NCI-H187 treated with DMSO at 0.1 percent for 48 hours (cell line): ENCODE measurements around the gene ABHD16A.

Experiments used
- DNase-seq: peaks from one replicate; lab custom pipeline; 2025; lab: John Stamatoyannopoulos, UW

The ABHD16A gene

DNA sequence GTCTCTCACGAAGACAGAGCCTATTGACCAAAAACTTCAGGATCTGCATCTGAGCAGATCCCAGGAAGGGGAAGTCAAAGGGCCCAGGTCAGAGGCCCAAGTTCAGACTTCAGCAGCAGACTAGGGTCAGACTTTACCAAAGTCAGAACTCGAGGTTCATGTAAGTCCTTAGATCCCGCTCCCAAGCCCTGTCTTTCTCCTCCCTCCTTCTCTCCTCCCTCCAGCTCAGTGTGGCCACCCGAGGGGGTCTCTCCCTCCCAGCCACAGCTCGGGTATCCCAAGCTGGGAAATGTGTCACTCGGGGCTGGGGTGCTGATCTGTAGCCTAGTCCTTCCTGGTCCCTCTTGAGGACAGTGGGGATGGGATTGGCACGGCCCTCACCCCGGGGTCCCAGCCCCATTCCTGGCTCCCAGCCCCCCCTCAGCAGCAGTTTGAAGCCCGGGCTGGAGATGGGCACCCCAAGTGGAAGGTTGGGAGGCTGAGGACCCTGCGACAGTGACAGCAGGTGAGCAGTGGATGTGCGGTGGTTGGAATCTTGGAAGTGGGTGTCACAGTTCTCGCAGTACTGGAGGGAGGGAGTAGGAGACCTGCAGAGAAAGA, 40.9 kb downstream of the ABHD16A start:
- DNase-seq = no peak

DNA sequence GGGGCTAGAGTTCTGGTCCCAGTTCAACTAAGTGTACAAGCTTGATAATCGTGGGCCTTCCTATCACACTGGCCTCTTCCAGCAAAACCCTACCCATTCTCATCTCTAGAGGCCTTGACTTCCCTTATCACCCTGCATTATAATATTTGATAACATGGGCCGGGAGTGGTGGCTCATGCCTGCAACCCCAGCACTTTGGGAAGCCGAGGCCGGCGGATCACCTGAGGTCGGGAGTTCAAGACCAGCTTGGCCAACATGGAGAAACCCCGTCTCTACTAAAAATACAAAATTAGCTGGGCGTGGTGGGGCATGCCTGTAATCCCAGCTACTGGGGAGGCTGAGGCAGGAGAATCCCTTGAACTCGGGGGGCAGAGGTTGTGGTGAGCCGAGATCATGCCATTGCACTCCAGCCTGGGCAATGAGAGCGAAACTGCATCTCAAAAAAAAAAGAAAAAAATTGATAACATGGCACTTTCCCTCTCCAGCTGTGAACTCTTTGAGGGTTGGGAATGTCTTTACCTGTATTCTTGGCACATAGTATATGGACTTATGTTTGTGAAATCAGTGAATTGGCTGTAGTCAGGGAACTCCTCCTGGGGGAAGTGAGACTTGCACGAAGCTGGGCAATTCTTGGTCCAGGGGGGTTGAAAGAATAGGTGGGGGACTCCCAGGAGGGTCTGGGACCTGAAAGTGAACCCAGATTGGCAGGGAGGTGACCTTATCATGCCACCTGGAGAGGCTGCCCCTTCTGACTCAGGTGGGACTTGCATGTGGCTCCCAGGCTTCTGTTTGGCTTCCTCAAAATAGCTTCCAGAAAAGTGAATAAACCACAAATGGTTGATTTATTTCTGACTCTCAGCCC, 41.6 kb downstream of the ABHD16A start:
- DNase-seq = no peak

DNA sequence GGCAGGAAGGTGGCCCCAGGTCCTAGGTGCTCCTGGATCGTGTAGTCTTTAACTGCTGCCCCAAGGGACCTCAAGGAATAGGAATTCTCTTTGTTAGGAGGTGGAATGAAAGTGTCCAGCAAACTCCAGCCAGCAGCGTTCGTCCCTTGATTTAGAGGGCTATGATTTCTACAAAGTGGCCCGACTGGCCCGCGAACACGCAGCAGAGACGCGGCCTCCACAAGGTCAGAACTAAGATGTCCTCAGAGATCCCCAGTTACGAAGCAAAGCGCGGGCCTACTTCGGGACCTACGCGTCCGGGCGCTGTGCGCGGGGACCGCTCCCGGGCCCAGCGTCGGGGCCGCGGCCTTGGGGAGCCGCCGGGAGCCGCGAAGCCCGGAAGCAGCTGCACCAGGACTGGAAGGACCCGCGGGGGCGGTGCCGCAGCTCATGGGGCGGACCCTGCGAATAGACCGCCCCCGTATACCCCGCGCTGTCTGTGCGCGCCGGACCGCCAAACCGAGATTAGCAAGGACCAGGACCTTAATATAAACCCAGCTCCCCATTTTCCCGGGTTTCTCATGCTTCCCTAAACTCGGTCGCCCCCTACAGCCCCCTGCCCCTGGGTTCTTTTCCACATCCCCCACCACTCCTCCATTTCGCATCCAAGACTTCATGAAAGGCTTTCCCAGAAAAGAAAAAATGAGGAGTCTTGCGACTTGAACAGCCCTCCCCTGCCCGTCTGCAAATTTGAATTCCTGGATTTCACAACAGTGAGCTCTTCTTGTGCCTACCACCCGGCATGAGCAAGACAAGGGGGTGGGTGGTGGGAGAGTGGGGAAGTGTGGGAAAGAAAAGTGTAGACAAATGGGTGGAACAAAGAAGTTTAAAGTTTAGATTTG, 42.5 kb downstream of the ABHD16A start, which contains the start of gene C6orf47:
C6orf47 (minus strand) TSS at position 398 of the 881 bp plus-strand sequence. CDS start 831 bp downstream, outside the sequence.
- DNase-seq = peak; percentile 12

DNA sequence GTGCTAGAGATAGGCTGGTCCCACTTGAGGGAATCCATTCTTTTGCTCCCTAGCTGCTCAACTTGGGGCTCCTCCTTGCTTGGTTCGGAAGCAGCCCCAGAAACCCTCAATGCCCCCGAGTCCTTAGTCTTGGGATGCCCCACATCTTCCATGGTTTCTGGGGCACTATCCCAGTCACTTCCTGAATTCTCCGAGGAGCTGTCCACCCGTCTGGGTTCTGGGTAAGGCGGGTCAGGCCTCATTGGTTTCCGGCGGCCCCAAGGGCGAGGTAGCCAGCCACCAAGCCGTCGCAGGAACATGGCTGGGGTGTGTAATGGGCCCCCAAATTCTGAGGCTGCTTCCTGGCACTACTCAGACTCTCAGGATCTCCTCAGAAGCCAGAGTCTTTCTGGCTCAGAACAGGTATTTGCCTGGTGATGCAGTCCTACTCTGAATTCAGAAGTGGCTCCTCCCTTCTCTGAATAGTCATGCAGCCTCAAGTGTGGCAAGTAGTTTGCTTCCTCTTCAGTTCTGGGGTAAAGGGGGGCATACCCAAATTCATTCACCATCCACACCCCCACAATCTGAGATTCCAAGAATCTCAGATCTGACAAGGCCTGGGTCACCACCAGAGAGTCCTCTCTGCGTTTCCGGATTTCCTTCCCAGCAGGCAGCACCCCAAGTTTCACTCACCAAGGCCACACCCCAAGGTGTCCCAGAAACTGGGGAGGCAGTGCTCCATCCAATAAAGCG, 43.3 kb downstream of the ABHD16A start:
- no peak for DNase-seq

DNA sequence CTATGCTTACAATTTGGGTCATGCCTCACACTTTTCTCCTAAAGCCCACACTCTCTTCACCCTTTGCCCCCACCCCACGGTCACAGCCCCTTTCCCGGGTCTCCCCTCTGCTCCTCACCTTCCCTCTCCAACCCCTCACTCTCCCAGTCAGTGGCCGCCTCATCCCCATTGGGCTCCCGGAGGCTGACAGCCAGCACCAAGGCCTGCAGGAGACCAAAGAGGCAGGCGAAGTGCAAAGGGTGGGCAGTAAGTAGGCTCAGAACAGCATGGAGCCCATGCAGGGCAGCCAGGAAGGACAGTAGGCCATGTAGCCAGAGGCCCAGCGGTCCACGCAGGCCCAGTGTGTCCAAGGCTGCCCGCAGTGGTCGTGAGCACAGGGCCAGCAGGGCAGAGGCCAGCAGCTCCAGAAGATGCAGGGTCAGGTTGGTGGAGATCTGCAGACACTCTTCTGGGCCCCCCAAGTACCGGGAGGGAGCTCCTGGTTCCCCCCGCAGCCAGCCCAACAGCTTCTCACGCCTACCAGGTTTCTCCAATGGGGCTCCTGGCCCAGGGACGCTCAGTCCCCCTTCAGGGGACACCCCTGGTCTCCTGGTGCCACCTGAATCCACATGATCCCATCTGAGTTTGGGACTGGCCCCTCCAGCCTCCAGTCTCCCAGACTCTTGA, 44.0 kb downstream of the ABHD16A start:
- no peak for DNase-seq

DNA sequence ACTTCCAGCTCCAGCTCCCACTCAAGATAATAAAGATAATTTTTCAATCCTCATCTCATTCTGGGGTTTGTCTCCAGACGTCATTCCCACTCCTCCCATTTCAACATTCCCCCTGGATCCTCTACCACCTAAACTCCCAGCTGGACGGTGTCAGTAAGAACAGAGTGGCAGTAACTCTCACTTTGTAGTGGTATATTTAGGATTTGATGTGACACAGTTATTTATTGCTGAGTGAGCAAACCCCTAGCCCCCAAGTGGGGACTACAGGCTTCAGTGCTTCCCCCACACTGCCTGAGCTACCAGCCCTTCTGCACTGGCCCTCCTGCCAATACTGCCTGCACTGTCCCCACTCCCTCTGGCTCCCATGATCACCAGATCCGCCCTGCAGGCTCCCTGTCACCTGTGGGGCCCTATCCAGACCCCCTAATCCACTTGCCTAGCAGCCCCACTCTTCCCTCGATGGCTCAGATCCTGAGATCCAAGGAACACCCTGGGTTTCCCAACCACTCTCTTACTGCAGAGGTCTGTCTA, 44.9 kb downstream of the ABHD16A start:
- no peak for DNase-seq

DNA sequence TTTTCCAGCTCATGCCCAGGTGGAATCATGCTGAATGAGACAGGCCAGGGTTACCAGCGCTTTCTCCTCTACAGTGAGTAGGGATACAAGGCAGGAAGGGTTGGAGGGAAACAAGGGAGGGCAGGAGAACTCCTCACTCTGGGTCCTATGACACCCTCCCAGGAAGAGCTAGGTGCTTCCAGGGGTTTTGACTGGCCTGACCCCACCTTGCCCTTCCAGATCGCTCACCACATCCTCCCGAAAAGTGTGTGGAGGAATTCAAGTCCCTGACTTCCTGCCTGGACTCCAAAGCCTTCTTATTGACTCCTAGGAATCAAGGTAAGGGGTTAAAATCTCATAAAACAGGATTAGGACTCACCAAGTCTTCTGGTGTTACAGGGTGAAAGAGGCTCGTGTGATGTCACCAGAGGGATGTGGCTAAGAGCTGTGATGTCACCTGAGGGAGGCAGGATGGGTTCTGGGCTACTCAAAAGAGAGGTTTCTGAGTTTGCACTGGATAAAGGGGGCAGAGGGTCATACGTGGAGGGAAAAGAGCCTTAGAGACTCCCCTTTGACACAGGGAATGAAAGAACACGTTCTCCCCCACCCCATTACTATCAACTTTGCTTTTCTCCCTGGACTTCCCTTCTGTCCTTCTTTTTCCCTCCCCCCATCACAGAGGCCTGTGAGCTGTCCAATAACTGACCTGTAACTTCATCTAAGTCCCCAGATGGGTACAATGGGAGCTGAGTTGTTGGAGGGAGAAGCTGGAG, 45.5 kb downstream of the ABHD16A start:
- DNase-seq = no peak

DNA sequence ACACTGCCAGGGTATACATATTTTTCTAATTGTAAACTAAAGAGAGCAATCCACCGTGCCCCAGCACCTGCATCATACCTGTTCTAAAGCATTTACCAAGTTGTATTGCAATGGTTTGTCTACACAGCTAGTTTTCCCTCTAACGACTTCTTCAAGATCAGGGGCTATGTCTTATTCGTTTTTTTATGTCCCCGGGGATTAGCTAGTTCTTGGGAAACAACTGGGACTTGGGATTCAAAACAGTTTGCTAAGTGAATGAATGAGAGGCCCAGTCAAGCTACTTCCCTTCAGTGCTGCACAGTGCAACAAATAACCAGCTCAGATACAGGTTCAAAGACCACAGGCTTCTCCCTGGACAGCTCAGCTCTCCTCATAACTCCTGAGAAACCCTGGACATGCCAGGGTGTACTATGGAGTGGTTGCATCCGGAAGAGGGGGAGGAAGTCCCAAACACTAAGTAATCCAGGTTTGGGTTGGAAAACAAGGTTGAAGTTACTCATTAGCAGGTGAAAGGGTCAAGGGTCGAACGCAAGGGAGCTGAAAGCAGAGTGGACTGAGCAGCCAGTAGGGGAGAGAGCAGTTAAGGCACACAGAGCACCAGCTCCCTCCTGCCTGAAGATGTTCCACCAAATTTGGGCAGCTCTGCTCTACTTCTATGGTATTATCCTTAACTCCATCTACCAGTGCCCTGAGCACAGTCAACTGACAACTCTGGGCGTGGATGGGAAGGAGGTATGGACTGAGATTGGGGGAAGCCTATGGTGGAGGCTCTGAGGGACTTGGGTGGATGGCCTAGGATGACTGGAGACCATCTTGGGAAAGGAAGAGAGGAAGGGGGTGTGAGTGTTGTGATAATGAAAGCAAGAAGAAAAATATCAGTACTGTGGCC, 47.5 kb downstream of the ABHD16A start, which contains the start of gene APOM:
APOM (plus strand) TSS at position 546 of the 889 bp plus-strand sequence; CDS start at position 619, 73 bp downstream.
- DNase-seq = no peak

DNA sequence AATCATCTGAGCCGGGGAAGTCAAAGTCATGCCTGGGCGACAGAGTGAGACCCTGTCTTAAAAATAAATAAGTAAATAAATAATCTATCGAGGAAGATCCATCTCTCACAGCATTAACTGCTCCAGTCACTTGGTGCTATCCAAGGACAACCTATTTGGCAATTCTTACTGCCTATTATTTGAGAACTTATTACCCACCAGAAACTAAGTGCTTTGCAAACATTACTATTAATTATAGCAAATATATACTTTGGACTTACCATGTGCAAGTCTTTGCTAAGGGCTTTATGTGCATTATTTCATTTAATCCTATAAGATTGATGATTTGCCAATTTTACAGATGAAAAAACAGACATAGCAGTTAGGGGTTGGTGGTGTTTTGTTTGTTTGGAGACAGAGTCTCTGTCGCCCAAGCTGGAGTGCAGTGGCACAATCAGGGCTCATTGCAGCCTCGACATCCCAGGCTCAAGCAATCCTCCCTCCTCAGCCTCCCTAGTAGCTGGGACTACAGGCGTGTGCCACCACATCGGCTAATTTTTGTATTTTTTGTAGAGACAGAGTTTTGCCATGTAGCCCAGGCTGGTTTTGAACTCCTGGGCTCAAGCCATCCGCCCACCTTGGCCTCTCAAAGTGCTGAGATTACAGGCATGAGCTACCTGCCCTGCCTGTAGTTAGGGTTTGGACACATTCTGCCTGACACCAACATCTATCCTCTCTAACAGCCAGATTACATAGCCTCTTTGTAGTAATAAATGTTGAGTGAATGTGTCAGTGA, 48.4 kb downstream of the ABHD16A start:
- no peak for DNase-seq

DNA sequence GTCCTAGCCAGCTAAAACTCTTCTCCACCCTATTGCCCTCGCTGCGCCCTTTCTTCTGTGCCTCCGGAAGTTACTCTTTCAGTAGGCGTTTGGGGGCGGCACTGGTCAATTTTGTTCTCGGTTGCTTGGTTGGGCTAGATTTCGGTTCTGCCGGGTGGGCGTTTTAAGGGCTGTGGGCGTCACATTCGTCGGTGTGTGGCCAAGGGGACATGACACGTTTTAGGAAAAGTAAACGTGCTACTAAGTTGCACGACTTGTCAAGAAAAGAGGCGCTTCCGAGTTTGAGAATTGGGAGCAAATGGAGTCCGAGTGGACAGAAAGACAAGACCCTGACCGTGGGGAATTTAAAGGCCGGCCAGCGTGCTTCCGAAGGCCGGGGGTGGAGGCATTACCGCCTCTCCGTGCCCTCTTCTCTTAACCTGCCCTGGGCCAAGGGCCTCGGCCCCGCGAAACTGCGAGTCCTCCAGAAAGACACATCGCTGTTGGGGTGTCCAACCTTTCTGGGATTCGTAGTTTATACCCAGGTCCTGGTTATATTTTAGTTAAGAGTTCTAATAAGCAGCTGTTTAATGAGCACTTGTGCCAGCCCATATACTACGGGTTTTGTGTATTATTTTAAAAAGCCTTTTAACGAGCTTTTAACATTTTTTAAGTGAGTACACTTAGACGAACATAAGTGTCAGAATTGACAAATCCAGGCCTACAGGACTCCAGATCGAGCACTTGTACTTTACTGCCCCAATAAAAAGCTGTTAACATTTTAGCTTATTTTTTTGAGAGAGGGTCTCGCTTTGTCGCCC, 50.0 kb downstream of the ABHD16A start:
- DNase-seq = peak; percentile 79

DNA sequence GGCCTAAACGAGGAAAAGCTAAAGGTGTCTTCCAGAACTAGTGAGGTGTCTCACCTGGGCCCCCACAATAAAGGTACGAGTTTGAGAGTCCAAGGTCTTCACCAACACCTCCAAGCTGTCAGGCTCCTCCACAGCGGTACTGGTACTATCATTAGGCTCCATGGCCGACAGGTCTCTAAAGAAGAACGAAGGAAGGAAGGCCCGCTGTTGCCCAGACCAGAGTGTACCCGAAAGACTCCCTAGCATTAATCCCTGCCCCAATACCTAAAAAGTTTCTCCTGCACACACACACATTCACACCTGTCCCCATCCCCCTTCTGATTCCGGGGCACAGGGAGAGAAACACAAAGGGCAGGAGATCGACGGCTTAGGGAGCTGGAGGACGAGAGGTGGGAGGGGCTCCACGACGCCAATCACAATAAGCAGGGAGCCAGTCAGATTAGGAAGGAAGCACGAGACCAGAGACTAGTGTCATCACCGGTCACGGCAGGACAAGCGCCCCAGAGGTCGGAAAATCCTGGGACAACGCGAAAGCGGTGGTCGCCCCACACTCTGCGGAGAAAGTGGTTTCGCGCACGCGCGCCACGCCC, 51.4 kb downstream of the ABHD16A start:
- peak; percentile 15 for DNase-seq

DNA sequence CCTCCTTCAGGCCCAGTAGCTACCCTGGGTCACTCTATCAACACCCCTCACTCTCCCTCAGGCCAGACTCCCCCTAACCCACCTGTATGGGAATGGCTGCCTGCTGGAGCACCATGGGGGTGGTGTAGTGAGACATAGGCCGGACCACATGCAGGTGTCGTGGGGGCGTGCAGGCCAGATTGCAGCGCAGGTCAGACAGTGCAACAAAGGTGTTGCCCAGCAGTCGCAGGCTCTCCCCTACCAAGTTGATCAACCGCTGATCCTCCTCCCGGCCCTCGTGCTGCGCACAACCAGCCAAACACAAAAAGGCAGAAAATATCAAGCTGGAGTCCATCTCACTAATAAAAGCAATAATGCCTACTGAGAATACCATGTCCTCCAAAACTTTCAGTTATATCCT, 57.8 kb downstream of the ABHD16A start:
- no peak for DNase-seq

DNA sequence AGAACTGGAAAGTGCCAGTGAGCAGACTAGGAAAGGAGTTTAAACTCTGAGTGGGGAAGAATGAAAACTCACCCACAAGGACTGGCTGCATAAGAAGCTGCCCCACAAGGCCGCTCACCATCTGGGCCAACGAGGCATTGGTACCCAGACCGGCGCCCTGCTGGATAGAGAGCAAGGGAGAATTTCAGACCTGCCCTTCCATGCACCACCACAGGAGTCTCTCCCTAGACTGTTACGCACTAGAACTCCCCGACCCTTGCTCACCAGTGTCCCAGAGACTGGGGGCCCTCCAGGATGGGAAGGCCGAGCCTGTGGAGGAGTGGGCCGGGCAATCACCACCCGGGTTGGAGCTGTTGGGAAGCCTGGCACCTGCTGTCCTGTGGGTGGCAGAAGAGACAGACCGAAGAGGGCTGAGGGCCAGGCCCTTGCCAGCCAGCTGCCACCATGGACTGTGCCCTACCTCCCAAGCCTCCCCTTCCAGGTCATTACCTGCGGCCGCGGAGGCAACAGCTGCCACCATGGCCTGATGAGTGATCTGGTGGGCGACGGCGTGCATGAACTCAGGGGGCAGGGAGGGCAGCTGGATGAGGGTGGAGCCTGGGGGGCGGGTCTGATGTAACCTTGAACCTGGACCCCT, 59.2 kb downstream of the ABHD16A start:
- no peak for DNase-seq

DNA sequence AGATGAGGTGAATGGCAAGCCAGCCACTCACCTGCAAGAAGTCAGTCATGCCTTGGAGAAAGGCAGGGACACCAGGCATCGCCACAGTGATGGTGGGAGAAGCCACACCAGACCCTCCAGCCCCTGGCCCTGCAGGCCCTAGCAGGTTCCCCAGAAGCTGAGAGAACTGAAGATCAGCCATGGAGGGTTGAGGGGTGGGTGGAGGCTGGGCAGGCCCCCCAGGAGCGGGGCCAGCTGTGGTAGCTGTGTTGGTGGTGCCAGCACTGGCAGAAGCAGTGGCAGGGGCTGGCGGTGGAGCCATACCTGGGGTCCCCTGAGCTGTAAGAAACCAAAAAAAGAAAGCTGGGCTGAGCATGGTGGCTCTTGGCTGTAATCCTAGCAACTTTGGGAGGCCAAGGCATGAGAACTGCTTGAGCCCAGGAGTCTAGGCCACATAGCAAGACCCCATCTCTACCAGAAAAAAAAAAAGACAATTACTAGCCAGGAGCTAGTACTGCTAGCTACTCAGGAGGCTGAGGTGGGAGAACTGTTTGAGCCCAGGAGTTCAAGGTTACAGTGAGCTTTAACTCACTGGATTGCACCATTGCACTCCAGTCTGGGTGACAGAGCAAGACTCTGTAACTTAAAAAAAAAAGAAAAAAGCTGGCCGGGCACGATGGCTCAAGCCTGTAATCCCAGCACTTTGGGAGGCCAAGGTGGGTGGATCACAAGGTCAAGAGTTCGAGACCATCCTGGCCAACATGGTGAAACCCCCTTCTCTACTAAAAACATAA, 60.1 kb downstream of the ABHD16A start:
- DNase-seq = no peak

DNA sequence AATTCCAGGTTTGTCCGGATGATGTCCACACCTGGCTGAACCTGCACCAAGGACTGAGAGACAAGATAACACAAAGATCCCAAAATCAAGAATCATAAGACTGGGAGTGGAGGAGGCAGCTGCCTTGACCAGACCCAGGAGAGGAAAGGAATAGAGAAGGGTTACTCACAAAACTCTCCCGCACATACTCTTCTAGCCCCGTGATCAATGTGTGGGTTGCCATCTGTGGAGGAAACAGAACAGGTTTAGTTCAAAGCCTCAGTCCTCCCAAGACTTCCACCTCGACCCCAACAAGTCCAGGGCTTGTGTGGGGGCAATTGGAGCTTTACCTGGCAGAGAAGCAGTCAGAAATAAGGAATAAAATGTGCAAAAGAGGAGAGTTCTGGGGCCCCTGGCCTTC, 61.8 kb downstream of the ABHD16A start:
- no peak for DNase-seq

DNA sequence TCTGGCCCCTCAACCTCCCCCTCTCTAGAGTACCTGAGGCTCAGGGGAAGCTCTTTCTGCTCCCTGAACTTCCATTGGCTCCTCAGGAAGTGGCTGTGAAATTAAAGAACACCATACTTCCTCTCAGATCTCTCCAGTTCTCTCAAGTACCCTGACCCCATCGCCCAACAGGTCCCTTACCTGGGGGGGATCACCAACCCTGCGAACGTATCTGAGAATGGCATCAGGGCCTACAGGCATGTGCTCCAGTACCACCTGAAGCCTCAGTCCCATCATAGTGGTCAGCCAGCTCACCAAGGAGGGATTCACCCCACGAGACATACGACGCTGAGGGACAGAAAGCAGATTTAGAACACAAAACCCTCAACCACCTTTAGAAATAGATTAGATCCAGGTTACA, 62.5 kb downstream of the ABHD16A start:
- DNase-seq = no peak
